ENCODE data around the gene GLIS1.

Gene GLIS1

DNA sequence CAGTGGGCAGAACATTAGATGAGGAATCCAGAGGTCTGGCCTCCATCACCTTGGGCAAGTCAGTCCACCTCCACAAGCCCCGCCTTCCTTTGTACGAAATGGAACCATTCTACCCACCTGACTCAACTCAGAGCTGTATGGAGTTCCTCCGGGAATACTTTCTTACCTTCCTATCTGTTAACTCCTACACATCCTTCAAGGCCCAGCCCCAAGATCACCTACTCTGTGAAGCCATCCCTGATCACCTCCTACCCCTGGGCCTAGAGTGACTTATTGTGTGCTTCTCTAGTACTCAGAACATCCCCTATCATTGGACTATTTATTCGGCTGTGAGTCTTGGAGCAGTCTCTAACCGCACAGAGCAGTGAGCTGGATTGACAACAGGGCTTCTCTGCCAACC lies 66.7 kb downstream of the GLIS1 start:
- DNase-seq = no peak

DNA sequence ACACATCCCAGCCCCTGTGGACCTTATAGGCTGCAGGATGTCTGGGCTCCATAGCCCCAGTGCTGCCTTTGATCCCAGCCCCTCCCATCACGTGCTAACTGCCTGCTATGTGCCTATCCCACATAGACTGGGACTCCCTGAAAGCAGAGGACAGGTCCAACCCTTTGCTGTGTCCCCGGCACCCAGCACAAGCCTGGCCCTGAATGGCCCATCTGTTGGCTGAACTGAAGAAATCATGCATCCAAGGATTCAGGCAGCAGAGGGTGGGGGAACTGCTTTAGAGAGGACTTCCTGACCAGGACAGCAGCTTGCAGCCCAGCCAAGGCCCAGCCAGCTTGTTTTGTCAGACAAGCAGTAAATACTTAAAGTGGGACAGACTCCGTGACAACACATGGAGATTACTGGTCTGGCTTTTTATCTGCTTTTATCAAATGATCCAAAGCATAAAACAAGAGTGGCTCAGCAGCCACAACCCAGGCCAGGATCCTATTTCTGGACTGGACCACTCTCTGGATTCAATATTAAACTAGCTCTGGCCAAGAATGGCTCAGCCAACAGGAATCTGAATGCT lies 69.3 kb downstream of the GLIS1 start:
- no peak for DNase-seq

DNA sequence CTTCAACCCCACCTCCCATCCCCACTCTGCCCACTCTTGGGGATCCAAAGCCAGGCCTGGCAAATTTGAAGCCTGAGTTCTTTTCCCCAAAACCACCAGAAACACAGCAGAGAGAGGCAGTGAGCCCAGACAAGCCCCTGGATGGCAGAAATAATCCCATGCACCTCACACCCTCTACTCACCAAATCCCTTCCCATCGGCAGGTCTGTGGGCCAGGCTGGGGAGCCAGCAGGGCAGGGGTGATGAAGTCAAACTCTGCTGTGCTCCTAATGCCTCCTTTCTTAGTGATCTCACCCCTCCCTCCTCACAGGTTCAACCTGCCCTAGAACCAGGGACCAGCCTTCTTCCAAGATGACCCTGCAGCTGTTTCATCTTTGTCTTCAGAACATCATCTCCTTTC lies 72.4 kb downstream of the GLIS1 start:
- DNase-seq = no peak

DNA sequence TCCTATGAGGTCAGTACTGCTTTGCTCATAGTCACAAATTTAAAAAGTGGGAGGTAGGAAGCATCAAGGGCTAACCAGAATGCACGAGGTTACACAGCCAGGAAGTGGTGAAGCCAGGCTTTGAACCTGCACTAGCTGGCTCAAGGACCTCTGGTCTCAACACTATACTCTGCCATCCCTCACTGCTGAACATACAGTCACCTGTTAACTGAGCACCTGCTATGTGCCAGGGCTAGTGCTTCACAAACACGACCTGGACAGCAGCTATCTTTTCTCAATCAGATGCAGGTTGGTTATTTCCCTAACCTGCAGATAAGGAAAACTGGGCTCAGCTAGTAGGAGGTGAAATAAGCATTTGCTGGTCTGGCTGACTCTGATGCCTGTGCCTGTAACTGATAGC lies 73.0 kb downstream of the GLIS1 start:
- no peak for DNase-seq

DNA sequence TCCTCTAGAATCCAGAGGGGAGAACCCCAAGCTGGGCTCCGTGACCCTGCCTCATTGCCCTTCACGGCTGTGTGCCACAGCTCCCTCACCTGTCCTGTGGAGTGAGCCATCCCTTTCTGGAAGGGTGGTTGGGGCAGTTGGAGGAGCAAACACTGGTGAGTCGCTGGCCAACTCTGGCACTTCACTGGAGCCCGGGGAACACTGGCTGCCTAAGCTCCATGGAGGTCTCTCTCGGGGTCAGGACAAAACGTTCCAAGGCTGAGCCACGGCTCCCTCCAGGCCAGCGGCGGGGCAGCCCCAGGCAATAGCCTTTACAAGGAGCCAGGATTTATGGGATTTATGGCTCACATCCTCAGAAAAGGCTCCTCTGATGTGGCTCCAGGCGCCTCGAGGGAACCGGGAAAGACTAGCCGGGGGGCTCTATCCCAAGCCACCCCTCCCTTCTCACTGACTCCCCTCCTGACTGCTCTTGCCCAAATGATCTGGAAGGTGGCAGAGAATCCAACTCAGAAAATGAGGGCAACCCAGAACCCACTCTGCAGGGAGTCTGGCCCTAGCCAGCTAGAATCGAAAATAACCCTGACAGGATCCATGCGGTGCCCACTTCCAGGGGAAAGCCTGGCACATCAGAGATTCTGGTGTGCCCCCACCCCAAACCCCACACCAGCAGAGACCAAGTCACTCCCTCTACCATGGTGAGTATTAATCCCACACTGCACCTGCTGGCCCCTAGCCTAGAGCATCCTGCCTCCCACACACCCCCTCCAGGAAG lies 75.2 kb downstream of the GLIS1 start:
- DNase-seq = no peak

DNA sequence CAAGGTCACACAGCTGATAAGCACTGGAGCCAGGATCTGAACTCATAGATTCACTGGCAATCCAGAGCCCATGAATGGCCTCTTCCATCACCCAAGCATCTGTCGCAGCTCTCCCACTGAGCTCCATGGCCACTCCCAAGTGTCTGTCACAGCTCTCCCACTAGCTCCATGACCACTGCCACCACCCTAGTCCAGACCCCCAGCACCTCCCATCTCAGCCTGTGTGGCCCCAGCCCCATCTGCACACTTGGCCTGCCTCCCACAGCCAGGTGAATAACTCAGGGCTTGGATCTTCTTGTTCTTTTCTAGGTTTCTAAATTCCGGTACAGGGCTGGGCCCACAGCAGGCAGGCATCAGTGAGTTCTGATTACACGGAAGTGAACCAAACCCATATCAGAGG lies 76.0 kb downstream of the GLIS1 start:
- DNase-seq = no peak

DNA sequence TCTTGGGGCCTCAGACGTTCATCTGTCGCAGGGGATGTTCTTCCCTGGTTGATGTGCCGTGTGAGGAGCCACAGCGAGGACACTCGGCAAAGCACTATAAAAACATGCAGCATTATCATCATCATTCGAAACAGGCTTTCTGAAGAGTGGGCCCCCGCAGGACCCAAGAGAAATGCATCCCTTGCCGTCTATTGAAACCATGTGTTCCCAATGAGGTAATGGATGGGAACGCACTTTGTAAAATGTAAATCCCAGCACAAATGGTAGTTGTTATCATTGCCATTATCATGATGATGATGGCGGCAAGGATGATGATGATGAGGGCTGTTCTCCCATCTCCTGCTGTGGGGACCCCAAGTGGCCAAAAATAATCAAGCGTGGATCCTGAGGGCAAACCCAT lies 76.8 kb downstream of the GLIS1 start:
- DNase-seq = no peak

DNA sequence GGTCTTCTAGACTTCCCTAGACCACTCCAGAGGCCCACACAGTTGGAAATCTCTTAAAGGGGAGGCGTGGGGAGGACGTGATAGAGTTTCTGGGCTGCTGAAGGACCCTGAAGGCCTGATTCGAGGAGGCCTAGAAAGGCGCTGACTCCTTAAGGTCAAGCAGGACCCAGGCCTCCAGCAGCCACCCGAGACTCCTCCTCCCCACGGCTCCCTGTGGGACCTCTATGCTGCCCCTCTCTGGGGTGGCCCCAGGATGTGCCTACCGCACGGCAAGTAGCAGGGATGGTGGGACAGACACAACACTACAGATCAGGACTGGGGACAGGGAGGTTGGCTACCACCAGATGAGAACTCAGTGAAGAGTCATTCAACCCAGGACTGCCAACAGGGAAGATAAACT lies 77.5 kb downstream of the GLIS1 start:
- DNase-seq = no peak

DNA sequence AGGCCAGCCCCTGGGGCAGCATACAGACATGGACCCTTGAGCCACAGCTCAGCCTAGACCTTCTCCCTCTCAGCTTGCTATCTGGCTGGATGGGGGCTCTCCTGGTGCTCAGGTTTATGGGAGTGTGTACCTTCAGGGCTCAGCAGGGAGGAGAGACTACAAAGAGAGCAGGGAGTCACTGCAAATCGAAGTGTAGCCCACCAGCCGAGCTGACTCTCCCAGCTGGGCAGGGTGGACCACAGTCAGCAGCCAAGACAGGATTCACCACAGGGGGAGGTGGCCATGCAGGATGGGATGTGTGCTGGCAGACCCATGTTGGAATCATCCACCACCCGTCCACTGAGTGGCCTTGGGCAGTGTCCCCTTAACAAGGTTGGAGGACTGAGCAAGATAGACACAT lies 78.3 kb downstream of the GLIS1 start:
- no peak for DNase-seq

DNA sequence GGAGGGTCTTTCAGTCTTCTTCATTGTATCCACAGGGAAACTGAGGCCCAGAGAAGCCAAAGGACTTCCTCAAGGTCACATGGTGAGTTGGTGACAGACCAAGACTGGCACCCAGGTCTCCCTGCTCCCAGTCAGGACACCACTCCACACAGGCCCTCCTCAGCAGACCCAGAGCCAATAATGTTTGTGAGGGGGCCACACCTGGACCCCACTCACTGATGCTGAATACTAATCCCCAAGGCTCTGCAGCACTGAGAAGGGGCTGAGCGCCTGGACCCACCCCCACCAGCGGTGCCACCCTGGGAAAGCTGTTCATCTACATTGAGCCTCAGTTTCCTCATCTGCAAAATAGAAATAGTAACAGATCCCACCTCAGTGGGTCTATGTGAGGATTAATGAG lies 79.5 kb downstream of the GLIS1 start:
- DNase-seq = no peak

DNA sequence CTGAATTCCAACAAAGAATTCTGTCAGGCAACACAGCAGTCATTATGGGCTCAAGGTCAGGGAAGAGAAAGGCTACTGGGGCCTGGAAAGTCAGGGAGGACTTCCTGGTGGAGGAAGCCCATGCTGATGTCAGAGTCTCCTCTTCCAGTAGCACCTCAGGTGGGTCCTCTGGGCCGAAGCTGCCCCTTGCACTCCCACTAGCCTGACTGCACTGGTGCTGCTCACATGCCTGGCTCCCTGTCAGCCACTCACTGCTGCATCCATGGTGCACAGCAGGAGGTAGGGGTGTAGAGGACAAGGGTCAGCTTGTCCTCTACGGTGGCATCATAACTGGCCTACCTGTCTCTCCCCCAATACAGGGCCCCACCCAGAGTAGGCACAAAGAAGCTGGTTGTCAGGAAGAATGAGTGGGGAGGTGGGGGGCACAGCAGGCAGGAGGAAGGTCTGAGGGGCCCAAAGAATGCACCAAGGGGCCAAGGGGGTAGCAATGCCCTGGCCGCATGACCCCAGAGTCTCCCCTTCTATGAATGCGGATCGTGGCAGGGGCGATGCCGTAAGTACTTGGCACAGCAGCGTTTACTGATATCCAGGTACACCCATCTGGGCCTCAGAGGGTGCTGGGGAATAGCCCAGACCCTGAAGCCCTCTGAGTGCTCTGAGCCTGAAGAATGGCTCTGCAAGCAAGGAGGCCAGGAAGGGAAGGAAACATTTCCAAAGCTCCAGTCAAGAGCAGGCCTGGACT lies 80.3 kb downstream of the GLIS1 start:
- no peak for DNase-seq

DNA sequence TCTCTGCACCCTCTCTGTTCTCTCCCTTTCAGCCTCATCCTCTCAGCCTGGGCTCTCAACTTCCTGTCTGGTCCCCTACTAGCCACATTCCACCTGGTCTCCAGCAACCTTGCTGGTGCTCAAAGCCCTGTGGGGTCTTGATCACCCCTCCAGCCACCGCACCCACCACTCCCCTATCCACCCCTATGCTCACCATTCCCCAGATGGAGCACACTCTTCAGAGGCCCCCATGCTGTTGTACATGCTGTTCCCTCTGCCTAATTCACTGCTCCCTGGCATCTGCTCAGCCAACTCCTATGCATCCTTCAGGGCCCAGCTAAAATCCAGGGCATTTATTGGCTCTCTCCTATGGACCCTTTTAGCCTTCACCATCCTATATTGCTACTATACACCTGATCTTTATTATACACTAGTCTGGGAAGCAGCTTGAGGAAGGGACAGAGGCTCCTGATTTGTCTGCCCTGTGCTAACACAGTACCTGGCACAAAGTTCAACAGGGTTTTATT lies 81.0 kb downstream of the GLIS1 start:
- no peak for DNase-seq

DNA sequence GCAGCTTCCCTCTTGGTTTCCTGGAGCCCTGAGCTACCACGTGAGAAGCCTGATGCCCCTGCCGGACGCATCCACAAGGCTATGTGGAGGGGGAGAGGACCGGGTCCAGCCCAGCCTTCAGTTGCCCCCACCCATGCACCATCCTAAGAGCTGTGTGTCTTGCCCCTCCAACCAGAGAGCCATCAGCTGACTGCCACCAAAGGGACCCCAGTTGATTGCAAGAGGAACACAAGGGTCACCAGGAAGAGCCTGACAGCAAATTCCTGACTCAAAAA lies 81.5 kb downstream of the GLIS1 start:
- no peak for DNase-seq

DNA sequence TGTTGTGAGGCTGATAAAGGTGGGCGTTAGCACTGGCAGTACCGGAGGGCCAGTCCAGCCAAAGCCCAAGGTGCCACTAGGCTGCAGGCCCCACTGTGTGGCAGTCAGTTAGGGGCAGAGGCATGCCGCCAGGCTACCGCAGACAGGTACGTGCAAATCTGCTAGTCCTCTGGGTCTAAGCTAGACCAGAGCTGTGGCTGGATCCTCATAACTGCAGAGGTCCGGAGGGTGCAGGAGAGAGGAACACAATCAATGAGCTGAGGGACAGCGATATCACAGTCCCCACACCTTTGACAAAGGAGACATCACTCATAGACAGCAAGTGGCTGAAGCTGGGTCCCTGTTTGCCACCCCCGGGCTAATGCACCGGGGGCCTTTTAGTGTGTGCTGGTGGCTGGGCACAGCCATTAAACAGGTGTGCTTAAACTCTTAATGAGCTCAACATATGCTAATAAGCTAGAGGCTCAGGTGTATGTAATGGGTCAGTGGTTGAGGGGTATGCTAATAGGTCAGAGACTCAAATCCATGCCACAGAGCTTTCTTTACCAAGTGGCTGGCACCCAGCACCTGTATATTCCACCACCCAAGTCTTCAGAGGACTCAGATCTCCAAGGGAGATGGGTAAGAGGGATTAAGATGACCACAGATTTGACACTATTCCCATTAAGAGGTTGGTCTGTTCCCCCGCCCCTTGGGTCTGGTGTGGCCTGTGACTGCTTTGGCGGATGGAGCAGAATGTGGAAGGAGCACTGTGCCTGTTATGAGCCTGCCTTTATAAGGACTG lies 82.0 kb downstream of the GLIS1 start:
- DNase-seq = no peak

DNA sequence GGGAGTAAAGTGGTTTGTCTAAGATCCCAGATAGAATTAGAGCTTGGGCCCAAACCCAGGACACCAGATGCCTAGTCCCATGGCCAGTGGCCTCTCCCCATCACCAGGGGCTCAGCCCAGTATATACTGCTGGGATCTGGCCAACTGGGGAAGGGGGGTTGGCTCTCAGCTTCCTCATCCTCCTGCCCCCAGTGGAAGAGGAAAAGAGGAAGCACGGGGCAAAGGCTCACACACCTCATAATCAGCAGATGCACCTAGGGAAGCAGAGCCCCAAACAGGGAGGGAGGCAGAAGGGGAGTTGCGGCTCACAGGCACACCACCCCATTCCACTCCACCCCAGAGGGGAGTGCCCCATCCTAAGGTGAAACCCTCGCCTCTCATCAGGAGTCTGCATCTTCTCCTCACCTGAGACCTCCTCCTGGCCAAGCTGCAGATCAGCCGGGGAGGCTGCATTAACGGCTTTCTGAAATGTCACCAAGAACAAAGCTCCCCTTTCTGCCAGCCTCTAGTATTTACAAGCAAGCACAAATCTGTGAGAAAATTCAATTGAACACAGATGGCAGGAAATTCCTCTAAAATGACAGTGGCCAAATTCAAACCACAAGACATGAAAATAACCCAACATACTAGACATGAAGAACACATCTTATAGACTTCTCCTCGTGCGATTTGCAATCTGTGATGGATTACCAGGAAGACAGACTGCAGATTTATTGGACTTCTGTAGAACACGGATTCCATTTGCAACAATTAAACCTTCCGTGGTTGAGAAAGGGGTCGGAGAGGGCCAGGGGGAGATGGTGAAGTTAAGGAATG lies 82.8 kb downstream of the GLIS1 start:
- DNase-seq = no peak

DNA sequence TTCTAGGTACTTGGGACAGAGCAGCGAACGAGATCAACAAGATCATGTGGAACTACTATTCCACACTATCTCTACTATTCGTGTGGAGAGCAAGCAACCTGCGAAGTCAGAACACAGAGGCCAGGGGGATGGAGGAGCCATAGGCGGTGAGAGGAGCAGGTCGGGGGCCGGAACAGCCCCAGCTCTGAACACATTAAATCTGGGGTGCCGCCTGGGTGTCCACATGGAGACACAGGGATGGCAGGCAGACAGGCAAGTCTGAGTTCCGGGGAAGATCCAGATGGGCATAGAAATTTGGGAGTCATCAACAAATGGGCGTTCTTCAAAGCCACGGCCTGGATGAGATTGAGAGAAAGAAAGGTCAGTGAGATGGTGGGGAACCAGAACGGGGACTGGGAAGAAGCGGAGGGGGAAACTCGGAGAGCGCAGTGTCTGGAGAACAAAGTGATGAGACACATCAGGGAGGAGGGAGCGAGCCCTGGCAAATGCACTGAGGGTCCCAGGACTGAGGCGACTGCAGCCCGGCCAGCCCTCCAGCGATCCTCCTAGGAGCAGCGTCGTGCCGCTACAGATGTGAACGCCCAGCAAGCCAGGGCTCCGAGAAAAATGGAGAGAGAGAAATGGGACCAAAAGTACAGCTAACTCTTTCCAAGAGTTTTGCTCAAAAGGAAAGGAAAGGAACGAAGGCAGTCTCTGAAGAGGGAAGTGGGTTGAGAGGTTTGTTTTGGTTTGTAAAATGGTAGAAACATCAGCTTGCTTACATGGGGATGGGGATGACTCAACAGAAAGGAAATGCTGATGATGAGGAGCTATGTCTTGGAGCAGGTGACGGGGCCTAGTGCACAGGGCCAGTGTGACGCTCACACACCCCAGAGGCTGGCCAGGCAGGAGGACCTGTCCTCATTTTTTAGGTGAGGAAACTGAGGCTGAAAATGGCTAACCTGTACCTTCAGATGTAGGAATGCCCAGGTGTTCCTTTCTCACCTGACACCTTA lies 84.5 kb downstream of the GLIS1 start:
- no peak for DNase-seq

DNA sequence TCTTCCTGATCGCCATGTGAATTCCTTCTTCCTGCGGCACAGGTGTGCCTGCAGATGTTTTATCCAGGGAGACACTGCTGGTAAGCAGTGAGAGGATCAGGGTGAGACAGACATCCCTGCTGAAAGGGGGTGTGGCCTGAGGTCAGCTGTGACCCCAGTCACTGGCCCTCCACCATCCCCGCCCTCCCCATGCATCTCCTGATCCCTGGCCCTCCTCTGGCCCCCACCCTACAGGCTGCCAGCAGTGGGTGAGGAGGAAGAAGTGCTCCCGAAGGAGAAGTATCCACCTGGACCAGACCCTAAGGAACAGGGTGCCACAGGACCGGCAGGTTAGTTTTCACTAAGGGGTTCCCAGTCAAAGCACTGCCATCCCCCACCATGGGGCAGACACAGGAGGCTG lies 85.3 kb downstream of the GLIS1 start:
- no peak for DNase-seq

DNA sequence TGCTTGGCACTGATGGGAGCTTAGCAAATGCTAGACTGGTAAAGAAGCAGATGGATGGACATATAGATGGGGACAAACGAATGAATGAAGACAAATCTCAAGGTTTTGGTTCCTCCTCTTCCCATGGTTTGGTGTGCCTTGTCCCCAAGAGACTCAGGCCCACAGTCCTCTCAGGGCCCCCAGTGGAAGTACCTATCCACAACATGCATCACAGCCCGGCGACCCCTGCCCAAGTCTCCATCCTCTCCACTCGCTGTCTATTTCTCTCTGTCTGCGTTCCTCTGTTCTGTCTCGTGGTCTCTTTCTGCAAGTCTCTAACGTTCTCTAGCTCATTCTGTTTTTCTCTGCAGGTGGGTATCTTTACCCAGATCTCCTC lies 85.8 kb downstream of the GLIS1 start:
- DNase-seq = no peak

DNA sequence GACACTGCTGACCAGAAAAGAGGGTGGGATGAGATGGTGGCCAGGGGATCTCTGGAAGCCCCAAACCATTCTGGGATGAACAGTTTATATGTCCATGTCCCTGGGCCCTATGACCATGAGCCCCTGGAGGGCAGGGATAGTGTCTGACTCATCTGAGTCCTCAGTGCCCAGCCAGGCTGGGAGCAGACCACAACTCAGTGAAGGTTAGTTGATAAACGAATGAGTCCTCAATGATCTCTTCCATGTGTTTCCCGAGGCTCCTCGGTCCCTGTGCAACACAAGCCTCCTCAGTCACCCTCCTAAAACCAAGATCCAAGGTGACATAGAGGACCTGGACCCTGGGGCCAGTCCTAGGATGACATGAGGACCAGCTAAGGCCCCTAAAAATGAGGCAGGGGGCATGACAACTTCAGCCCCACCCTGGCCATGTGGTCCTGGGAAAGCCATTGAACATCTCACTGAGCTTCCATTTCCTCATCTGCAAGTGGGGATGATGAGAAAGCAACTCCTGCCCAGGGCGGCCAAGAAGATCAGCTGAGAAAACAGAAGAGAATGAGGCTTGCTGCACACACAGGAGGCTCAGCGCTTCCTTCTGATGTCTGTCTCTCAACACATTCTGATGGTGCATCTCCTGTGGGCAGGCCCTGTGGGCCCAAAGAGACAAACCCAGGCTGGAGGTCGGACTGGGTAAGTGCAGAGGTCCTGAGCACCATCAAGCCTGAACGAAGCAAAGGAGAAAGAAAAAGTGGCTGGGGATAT lies 86.3 kb downstream of the GLIS1 start:
- no peak for DNase-seq

DNA sequence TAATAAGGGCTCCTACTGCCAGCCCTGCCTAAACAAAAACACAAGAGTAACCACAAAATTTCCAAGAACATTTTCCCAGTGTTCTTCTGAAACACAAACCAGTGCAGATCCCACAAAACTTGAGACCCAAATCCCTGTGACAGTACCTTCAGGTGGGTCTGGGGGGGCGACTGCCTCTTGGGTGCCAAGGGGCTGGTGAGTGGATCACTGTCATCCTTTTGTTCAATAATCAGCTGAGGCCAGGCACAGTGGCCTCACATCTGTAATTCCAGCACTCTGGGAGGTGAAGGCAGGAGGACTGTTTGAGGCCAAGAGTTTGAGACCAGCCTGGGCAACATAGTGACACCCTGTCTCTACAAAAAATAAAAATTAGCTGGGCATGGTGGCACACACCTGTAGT lies 87.6 kb downstream of the GLIS1 start:
- DNase-seq = no peak

DNA sequence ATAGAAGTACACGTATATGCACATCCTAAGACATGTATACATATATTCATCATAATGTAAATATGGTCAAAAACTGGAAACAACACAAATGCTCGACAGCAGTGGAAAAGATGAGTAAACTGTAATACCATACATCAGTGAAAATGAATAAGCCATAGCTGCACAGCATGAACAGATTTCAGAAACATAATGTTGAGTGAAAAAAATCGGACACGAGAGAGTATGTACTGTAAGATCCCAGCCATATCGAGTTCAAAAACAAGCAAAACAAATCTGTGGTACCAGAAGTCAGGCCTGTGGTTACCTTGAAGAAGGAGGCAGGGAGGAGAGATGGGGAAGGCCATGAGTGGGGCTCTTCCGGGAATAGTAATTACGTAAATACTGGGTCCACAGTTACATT lies 90.4 kb downstream of the GLIS1 start:
- DNase-seq = no peak

Data from activated T-cell treated with anti-CD3 and anti-CD28 coated beads for 4 hours (primary cell).